Testis (tissue), 3 donors: ENCODE data around the gene NCS1. TPM values are rescaled to one million over a fixed set of nuclear protein-coding genes. Genes with fewer than 3 reads are reported as not detected.

Experiments used
- DNase-seq: peaks from one replicate; pipeline ENCODE4 v3.0.0-alpha.2; 2019
- H3K27ac ChIP-seq, 2 donors: fragments of 200-600 bp; sonication (generic); one replicate each; pipeline ENCODE4 v1.5.1; 2019
- H3K27me3 ChIP-seq: fragments of 200-600 bp; sonication (generic); one replicate; pipeline ENCODE4 v1.5.1; 2019
- H3K36me3 ChIP-seq: fragments of 200-600 bp; sonication (generic); one replicate; pipeline ENCODE4 v1.5.1; 2017; ENCODE audit warnings: low read depth; ENCODE audit errors: missing control alignments
- H3K4me1 ChIP-seq: fragments of 200-600 bp; sonication (generic); one replicate; pipeline ENCODE4 v1.5.1; 2019
- H3K4me3 ChIP-seq, 2 donors: fragments of 200-600 bp; sonication (generic); one replicate each; pipeline ENCODE4 v1.5.1; 2017 to 2019
- H3K9me3 ChIP-seq: fragments of 200-600 bp; sonication (generic); one replicate; pipeline ENCODE4 v1.5.1; 2017
- CTCF ChIP-seq, 3 experiments: fragments of 450-650 bp in 2 of 3; fragments of 200-600 bp in 1 of 3; sonication (generic) in 1 of 3; IDR thresholded peaks; one replicate each; pipeline ENCODE4 v1.5.1; 2016 to 2019; ENCODE audit warnings: antibody characterized with exemption in 3 of 3, mild to moderate bottlenecking in 2 of 3, moderate library complexity in 1 of 3
- POLR2A ChIP-seq: fragments of 450-650 bp; IDR thresholded peaks from one replicate; pipeline ENCODE4 v1.6.1; 2017; ENCODE audit warnings: antibody characterized with exemption, mild to moderate bottlenecking, moderate library complexity
- WGBS, 2 donors: methylation state at CpG; one replicate each; pipeline ENCODE4 v1.1.5; 2018; 5-methylcytosine and 5-hydroxymethylcytosine counted together
- intact Hi-C: fragments of 100-400 bp; cut with DNase I; formaldehyde crosslinking; loops from one replicate; pipeline ENCODE4 v1.15.1; 2023; ENCODE audit warnings: low total_unique reads
- polyA plus RNA-seq: library from polyadenylated mRNA; stranded (reverse); fragments of 350-450 nt; fragmentation: Illumina TruSeq; extraction: RNeasy Lipid Tissue Mini Kit (QIAGEN cat#74804); gene quantifications from one replicate; pipeline ENCODE4 v1.2.3, GENCODE V29; 2014; ENCODE audit warnings: low read depth, low replicate concordance; ENCODE audit not compliant: insufficient read depth
- total RNA-seq, 2 donors: library from RNA; depleted of rRNA; stranded (reverse); fragments of >200 nt; gene quantifications; one replicate each; pipeline ENCODE4 v1.2.3, GENCODE V29; 2016

NCS1 gene
- total and polyA plus RNA-seq, 3 donors from 2014 or later = 5.2 to 13.0 (median 5.2) TPM

- no peaks in the 10 kb centered on the region for H3K36me3 ChIP-seq
- TF ChIP-seq CTCF (IDR thresholded peaks at IDR 0.05) (no peak), POLR2A (no peak)
- no peak overlapping the region for H3K4me3 ChIP-seq
- no peaks in the 10 kb centered on the region for H3K9me3 ChIP-seq
- no peak overlapping the region for H3K27ac ChIP-seq
- peaks cover 10% of the 10 kb centered on the region for H3K4me1 ChIP-seq
- intact Hi-C loops = no loop called here
- DNase-seq = no peak
- no peaks in the 10 kb centered on the region for H3K27me3 ChIP-seq
- 78 to 92% methylated on average over 10 of the region's 10 CpGs for WGBS, 2 donors
Observed at GRCh38 chr9:130140706-130141105, 31.5 kb upstream of the NCS1 start.

- H3K27me3 ChIP-seq = no peaks in the 10 kb centered on the region
- H3K4me3 ChIP-seq = no peak overlapping the region
- intact Hi-C loops = no loop called here
- no peak overlapping the region for H3K27ac ChIP-seq
- H3K9me3 ChIP-seq = no peaks in the 10 kb centered on the region
- 79 to 84% methylated on average over 8 to 12 of the region's 12 CpGs for WGBS, 2 donors
- H3K4me1 ChIP-seq = peaks cover 10% of the 10 kb centered on the region
- DNase-seq = no peak
- no peaks in the 10 kb centered on the region for H3K36me3 ChIP-seq
- TF ChIP-seq POLR2A (no peak), CTCF (IDR thresholded peaks at IDR 0.05) (no peak)
Observed at GRCh38 chr9:130142056-130142455, 30.1 kb upstream of the NCS1 start.

- Histone ChIP-seq H3K27me3 (no peaks in the 10 kb centered on the region), H3K9me3 (no peaks in the 10 kb centered on the region), H3K4me3 (no peak overlapping the region), H3K36me3 (no peaks in the 10 kb centered on the region), H3K27ac (no peak overlapping the region), H3K4me1 (peaks cover 10% of the 10 kb centered on the region)
- WGBS, 2 donors = 70 to 85% methylated on average over 4 to 6 of the region's 6 CpGs
- intact Hi-C loops = no loop called here
- TF ChIP-seq POLR2A = no peak
- TF ChIP-seq CTCF (IDR thresholded peaks at IDR 0.05) = no peak
- DNase-seq = no peak
Observed at GRCh38 chr9:130142641-130143040, 29.6 kb upstream of the NCS1 start.

GRCh38 chr9:130143279-130143893, 28.8 kb upstream of the NCS1 start:
- 76 to 85% methylated on average over 21 to 24 of the region's 24 CpGs for WGBS, 2 donors
- no peak overlapping the region for H3K4me3 ChIP-seq

More at GRCh38 chr9:130143279-130143893, 28.8 kb upstream of the NCS1 start:
- no peak for DNase-seq
- Histone ChIP-seq H3K9me3 (no peaks in the 10 kb centered on the region), H3K36me3 (no peaks in the 10 kb centered on the region), H3K4me1 (peaks cover 10% of the 10 kb centered on the region), H3K27me3 (no peaks in the 10 kb centered on the region), H3K27ac (no peak overlapping the region)
- TF ChIP-seq POLR2A (no peak), CTCF (IDR thresholded peaks at IDR 0.05) (no peak)
- intact Hi-C loops = no loop called here
